ENCODE results near the gene IAH1.
A peak's percentile ranks its signal among the peaks of the same experiment; 100 is the strongest.
"Not testable (repeated sequence)": the region's sequence is repeated elsewhere in the genome, so short reads cannot be mapped to it uniquely, and the experiment has no call there.

IAH1 gene

GRCh38 chr2:9473985-9474360, 378 bp upstream of the IAH1 start:
- peak; percentile 15 for DNase-seq

GRCh38 chr2:9477914-9478313, 3.6 kb downstream of the IAH1 start:
- no peak for DNase-seq

- no peak for DNase-seq
Measured at GRCh38 chr2:9478526-9478925, 4.2 kb downstream of the IAH1 start.

GRCh38 chr2:9480157-9480556, 5.8 kb downstream of the IAH1 start:
- no peak for DNase-seq

- DNase-seq, result no peak
Measured at GRCh38 chr2:9483107-9483506, 8.8 kb downstream of the IAH1 start.

- peak; percentile 37 for DNase-seq
Measured at GRCh38 chr2:9484533-9484932, 10.2 kb downstream of the IAH1 start.

GRCh38 chr2:9488583-9489547, 14.5 kb downstream of the IAH1 start:
- peak; percentile 57 for DNase-seq

- DNase-seq, result no peak
Measured at GRCh38 chr2:9490789-9491188, 16.4 kb downstream of the IAH1 start.

- DNase-seq, result no peak
Measured at GRCh38 chr2:9492927-9493326, 18.6 kb downstream of the IAH1 start.

GRCh38 chr2:9493478-9493877, 19.1 kb downstream of the IAH1 start:
- no peak for DNase-seq

GRCh38 chr2:9494081-9494480, 19.7 kb downstream of the IAH1 start:
- no peak for DNase-seq

GRCh38 chr2:9497017-9497416, 22.7 kb downstream of the IAH1 start:
- no peak for DNase-seq

GRCh38 chr2:9498210-9498609, 23.9 kb downstream of the IAH1 start:
- DNase-seq, result peak; percentile 14

- no peak for DNase-seq
Measured at GRCh38 chr2:9508931-9509330, 34.6 kb downstream of the IAH1 start.

GRCh38 chr2:9513946-9514345, 39.6 kb downstream of the IAH1 start:
- not testable (repeated sequence) for DNase-seq

GRCh38 chr2:9517118-9517782, 42.9 kb downstream of the IAH1 start:
- DNase-seq, result no peak

GRCh38 chr2:9518163-9518562, 43.8 kb downstream of the IAH1 start:
- DNase-seq, result no peak

GRCh38 chr2:9518780-9519179, 44.4 kb downstream of the IAH1 start:
- DNase-seq, result no peak

GRCh38 chr2:9519250-9519649, 44.9 kb downstream of the IAH1 start:
- DNase-seq, result peak; percentile 5

- no peak for DNase-seq
Measured at GRCh38 chr2:9524291-9524690, 49.9 kb downstream of the IAH1 start.

- no peak for DNase-seq
Measured at GRCh38 chr2:9525266-9525665, 50.9 kb downstream of the IAH1 start.

GRCh38 chr2:9527995-9528787, 53.8 kb downstream of the IAH1 start:
- no peak for DNase-seq

GRCh38 chr2:9532421-9532820, 58.1 kb downstream of the IAH1 start:
- DNase-seq, result no peak
